Activated CD8-positive, alpha-beta memory T cell treated with anti-CD3 and anti-CD28 coated beads for 1 hour (primary cell): ENCODE results near the gene CENPI.
A peak's percentile ranks its signal among the peaks of the same experiment; 100 is the strongest.
"Not testable (repeated sequence)": the region's sequence is repeated elsewhere in the genome, so short reads cannot be mapped to it uniquely, and the experiment has no call there.

Source experiments
- DNase-seq, 2 donors: peaks; one replicate each; pipeline ENCODE4 v3.0.0-alpha.2; 2020; ENCODE audit warnings: low read depth in 1 of 2; ENCODE audit errors: extremely low read depth in 1 of 2

The CENPI gene

GRCh38 chrX:101097546-101098453 lies at the start of gene CENPI:
CENPI (plus strand) TSS chrX:101098204; CDS start chrX:101101071, 2,867 bp downstream.
- DNase-seq = peak; percentile 82 to 84

- DNase-seq = no peak
These were observed 46.9 kb upstream of the CENPI start for GRCh38 chrX:101051153-101051548.

- DNase-seq = peak; percentile 44 to 65
These were observed 46.3 kb upstream of the CENPI start, which contains the start of gene TRMT2B for GRCh38 chrX:101051549-101052302. TRMT2B (minus strand) TSS chrX:101052111; CDS start chrX:101042289, 9,822 bp downstream.

- not testable (repeated sequence) for DNase-seq
These were observed 41.5 kb upstream of the CENPI start for GRCh38 chrX:101056551-101056950.

- DNase-seq = no peak
These were observed 40.8 kb upstream of the CENPI start for GRCh38 chrX:101057093-101057714.

GRCh38 chrX:101062176-101062575 lies 35.8 kb upstream of the CENPI start:
- DNase-seq = no peak

GRCh38 chrX:101071582-101071981 lies 26.4 kb upstream of the CENPI start:
- no peak for DNase-seq

- no peak for DNase-seq
These were observed 19.0 kb upstream of the CENPI start, which contains the start of gene TMEM35A for GRCh38 chrX:101078716-101079598. TMEM35A (plus strand) TSS chrX:101078879; CDS start chrX:101079003, 124 bp downstream.

GRCh38 chrX:101079736-101080270 lies 18.2 kb upstream of the CENPI start:
- no peak for DNase-seq

- DNase-seq = no peak
These were observed 17.5 kb upstream of the CENPI start for GRCh38 chrX:101080326-101081124.

- DNase-seq = no peak
These were observed 16.8 kb upstream of the CENPI start for GRCh38 chrX:101081231-101081630.

GRCh38 chrX:101091817-101092216 lies 6.2 kb upstream of the CENPI start:
- no peak for DNase-seq

- DNase-seq = no peak
These were observed 10.3 kb downstream of the CENPI start for GRCh38 chrX:101108284-101108683.

- DNase-seq = no peak
These were observed 19.7 kb downstream of the CENPI start for GRCh38 chrX:101117701-101118100.

GRCh38 chrX:101136235-101136634 lies 38.2 kb downstream of the CENPI start:
- DNase-seq = no peak
